ENCODE data around the gene MYOF. TPM values are rescaled to one million over a fixed set of nuclear protein-coding genes. Genes with fewer than 3 reads are reported as not detected.

Gene MYOF
- total RNA-seq, 1 donor, result 379 TPM

- H3K4me2 ChIP-seq (ENCODE audit: insufficient read depth, low read length), result no peak overlapping the region
- H3K36me3 ChIP-seq (ENCODE audit: insufficient read depth, low read length), result peaks cover 90% of the 10 kb centered on the region
- no peak for DNase-seq (ENCODE audit: insufficient read length, low spot score, missing footprints)
- TF ChIP-seq CTCF (IDR thresholded peaks at IDR 0.05; ENCODE audit: extremely low read depth, low read depth, low read length), result no peak
- H3K9me3 ChIP-seq (ENCODE audit: low read depth, low read length), result no peaks in the 10 kb centered on the region
- no peak overlapping the region for H3K27ac ChIP-seq (ENCODE audit: low read depth, low read length)
- no peak overlapping the region for H2AFZ ChIP-seq (ENCODE audit: low read length)
- peaks cover 5% of the 10 kb centered on the region for H4K20me1 ChIP-seq (ENCODE audit: insufficient read depth, low read length)
- H3K4me3 ChIP-seq (ENCODE audit: insufficient read depth, low read length), result no peak overlapping the region
- no peaks in the 10 kb centered on the region for H3K4me1 ChIP-seq (ENCODE audit: insufficient read depth, low read length)
- peaks cover 2% of the 10 kb centered on the region for H3K79me2 ChIP-seq (ENCODE audit: insufficient read depth, low read length)
- H3K27me3 ChIP-seq (ENCODE audit: insufficient read depth, low read length), result no peaks in the 10 kb centered on the region
Observed at GRCh38 chr10:93334181-93334580, 148.0 kb downstream of the MYOF start.

GRCh38 chr10:93333278-93333978 is 148.7 kb downstream of the MYOF start:
- H3K27me3 ChIP-seq (ENCODE audit: insufficient read depth, low read length), result no peaks in the 10 kb centered on the region
- peaks cover 2% of the 10 kb centered on the region for H3K79me2 ChIP-seq (ENCODE audit: insufficient read depth, low read length)
- DNase-seq (ENCODE audit: insufficient read length, low spot score, missing footprints), result no peak
- no peak for TF ChIP-seq CTCF (IDR thresholded peaks at IDR 0.05; ENCODE audit: extremely low read depth, low read depth, low read length)
- peaks cover 90% of the 10 kb centered on the region for H3K36me3 ChIP-seq (ENCODE audit: insufficient read depth, low read length)
- no peak overlapping the region for H3K4me3 ChIP-seq (ENCODE audit: insufficient read depth, low read length)
- peaks cover 5% of the 10 kb centered on the region for H4K20me1 ChIP-seq (ENCODE audit: insufficient read depth, low read length)
- H3K9me3 ChIP-seq (ENCODE audit: low read depth, low read length), result no peaks in the 10 kb centered on the region
- no peak overlapping the region for H3K4me2 ChIP-seq (ENCODE audit: insufficient read depth, low read length)
- H3K27ac ChIP-seq (ENCODE audit: low read depth, low read length), result no peak overlapping the region
- no peaks in the 10 kb centered on the region for H3K4me1 ChIP-seq (ENCODE audit: insufficient read depth, low read length)
- no peak overlapping the region for H2AFZ ChIP-seq (ENCODE audit: low read length)

GRCh38 chr10:93330824-93331223 is 151.3 kb downstream of the MYOF start:
- no peak for TF ChIP-seq CTCF (IDR thresholded peaks at IDR 0.05; ENCODE audit: extremely low read depth, low read depth, low read length)
- Histone ChIP-seq H4K20me1 (ENCODE audit: insufficient read depth, low read length) (no peaks in the 10 kb centered on the region), H3K27me3 (ENCODE audit: insufficient read depth, low read length) (no peaks in the 10 kb centered on the region), H3K36me3 (ENCODE audit: insufficient read depth, low read length) (peaks cover 88% of the 10 kb centered on the region), H3K4me3 (ENCODE audit: insufficient read depth, low read length) (no peak overlapping the region), H3K4me2 (ENCODE audit: insufficient read depth, low read length) (no peak overlapping the region), H3K79me2 (ENCODE audit: insufficient read depth, low read length) (no peaks in the 10 kb centered on the region), H3K9me3 (ENCODE audit: low read depth, low read length) (no peaks in the 10 kb centered on the region), H3K4me1 (ENCODE audit: insufficient read depth, low read length) (no peaks in the 10 kb centered on the region), H2AFZ (ENCODE audit: low read length) (no peak overlapping the region), H3K27ac (ENCODE audit: low read depth, low read length) (no peak overlapping the region)
- DNase-seq (ENCODE audit: insufficient read length, low spot score, missing footprints), result no peak

- no peaks in the 10 kb centered on the region for H3K9me3 ChIP-seq (ENCODE audit: low read depth, low read length)
- H3K4me2 ChIP-seq (ENCODE audit: insufficient read depth, low read length), result no peak overlapping the region
- no peaks in the 10 kb centered on the region for H3K27me3 ChIP-seq (ENCODE audit: insufficient read depth, low read length)
- peaks cover 3% of the 10 kb centered on the region for H3K79me2 ChIP-seq (ENCODE audit: insufficient read depth, low read length)
- H3K36me3 ChIP-seq (ENCODE audit: insufficient read depth, low read length), result peaks cover 96% of the 10 kb centered on the region
- H3K4me1 ChIP-seq (ENCODE audit: insufficient read depth, low read length), result no peaks in the 10 kb centered on the region
- no peaks in the 10 kb centered on the region for H4K20me1 ChIP-seq (ENCODE audit: insufficient read depth, low read length)
- no peak overlapping the region for H3K4me3 ChIP-seq (ENCODE audit: insufficient read depth, low read length)
- no peak overlapping the region for H3K27ac ChIP-seq (ENCODE audit: low read depth, low read length)
- TF ChIP-seq CTCF (IDR thresholded peaks at IDR 0.05; ENCODE audit: extremely low read depth, low read depth, low read length), result no peak
- no peak overlapping the region for H2AFZ ChIP-seq (ENCODE audit: low read length)
- DNase-seq (ENCODE audit: insufficient read length, low spot score, missing footprints), result no peak
Observed at GRCh38 chr10:93319896-93320295, 162.2 kb downstream of the MYOF start.

All from osteoblast (primary cell).